CD4-positive, alpha-beta T cell treated with Interleukin-10 for 1 hour (primary cell): Measurements from ENCODE around the gene PCDH1.

Experiments used
- DNase-seq: peaks from one replicate; pipeline ENCODE4 v3.0.0-alpha.2; 2020

The PCDH1 gene

DNA sequence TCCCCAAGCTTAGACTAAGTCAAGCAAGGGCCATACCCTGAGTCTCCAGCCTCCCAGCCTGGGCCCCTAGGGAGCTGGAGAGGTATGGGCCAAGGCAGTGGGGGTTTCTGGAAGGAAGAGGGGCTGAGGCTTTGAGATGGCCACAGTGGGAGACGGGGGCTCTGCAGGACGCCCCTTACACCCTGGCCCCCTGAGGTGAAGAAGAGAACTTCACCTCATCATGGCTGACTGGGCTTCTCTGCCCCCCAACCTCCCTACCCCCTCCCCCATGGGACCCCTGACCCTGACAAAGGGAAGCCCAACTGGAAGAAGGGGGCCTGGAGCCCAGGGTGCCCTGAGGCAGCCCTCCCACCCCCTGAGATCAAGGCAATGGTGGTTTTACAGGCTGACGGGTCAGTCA is 25.8 kb downstream of the PCDH1 start:
- DNase-seq: no peak

DNA sequence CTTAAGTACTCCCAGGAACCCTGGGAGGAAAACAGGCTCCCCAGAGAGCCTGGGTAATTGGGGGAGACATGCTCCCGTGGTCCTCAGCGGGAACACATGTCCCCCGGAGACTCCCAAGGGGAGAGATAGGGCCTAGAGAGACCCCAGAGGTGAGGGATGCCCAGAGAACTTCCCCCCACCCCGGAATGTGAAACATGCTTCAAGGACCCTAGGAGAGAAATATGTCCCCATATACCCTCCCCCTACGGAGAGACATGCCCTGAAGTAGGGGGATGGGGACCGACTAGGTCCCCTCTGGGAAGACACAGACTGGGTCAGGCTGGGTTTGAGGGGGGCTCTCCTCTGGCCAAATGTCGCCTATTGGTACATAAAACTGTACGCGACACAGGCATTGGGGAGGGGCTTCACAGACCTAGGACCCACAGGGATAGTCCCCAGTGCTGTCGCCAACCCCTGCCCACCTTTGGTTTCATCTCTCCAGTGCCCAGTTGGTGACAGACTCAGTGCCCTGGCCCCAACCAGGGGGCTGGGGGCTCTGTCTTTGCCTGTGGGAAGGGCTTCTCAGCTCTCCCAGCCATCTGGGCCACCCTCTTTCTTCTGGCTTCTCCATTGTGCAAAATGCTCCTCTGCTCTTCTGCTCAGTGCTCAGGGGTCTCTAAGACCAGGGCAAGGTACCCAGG is 26.9 kb downstream of the PCDH1 start:
- no peak for DNase-seq

- no peak for DNase-seq
Measured at GRCh38 chr5:141850786-141851185, 27.4 kb downstream of the PCDH1 start.

- peak; percentile 52 for DNase-seq
Measured at GRCh38 chr5:141850244-141850768, 27.9 kb downstream of the PCDH1 start.

DNA sequence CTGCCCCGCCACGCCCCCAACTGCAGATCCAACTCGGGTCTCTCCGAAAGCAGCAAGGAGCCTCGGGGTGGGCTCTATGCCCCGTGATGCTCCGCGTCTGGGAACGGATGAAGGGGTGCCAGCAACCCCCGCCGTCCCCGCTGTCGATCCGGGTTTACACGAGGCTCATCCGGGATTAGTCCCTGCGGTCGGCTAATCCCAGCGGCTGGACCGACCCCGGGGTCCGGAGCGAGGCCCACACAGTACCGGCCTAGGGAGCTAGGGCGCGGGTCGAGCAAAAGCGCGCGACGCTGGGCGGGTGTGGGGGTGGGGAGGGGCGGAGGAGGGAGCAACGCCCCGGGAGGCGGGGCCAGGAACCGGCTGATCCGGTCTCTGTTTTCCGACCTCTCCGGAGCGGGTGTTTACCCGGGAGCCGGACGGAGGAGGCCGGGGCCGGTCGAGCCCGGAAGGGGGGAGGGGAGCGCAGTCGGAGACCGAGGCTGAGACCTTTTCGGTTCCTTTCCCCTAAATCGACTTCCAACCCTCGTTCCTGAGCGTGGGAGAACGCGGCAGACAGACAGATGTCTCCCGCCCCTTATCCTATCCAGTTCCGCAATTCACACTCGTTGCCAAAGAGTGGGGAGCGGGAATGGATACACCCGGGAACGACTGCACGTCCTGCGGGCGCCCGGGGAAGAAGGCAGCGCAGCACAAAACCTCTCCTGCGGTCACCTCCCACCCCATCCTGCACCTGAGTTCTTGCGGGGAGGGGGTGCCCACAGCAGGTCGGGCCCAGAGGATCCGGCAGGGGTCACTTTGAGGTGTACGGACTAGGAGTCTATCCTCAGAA is 28.6 kb downstream of the PCDH1 start:
- DNase-seq: peak; percentile 70

- DNase-seq: peak; percentile 28
Measured at GRCh38 chr5:141848744-141849414, 29.3 kb downstream of the PCDH1 start.

GRCh38 chr5:141846031-141846430 is 32.2 kb downstream of the PCDH1 start:
- no peak for DNase-seq

DNA sequence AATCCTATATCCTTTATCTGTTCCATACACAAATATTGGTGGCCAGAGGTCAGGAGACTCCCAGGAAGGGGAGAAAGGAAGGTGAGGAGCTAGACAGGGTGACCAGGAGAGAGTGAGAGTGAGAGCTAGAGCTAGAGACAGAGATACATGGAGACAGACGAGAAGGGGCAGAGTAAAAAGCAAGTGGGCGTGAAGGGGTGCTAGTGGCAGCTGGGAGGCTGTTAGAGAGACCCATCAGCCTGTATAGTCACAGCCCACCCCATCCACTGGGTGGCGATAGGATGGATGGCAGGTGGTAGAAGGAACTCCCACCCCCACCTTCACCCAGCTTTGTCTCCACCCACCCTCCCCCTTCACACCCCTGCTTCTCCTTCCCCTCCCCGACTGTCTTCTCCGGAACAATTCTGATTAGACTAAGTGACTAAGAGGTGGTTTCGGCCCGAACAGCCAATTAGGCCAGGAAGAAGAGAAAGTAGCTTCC is 32.8 kb downstream of the PCDH1 start:
- DNase-seq: peak; percentile 16

DNA sequence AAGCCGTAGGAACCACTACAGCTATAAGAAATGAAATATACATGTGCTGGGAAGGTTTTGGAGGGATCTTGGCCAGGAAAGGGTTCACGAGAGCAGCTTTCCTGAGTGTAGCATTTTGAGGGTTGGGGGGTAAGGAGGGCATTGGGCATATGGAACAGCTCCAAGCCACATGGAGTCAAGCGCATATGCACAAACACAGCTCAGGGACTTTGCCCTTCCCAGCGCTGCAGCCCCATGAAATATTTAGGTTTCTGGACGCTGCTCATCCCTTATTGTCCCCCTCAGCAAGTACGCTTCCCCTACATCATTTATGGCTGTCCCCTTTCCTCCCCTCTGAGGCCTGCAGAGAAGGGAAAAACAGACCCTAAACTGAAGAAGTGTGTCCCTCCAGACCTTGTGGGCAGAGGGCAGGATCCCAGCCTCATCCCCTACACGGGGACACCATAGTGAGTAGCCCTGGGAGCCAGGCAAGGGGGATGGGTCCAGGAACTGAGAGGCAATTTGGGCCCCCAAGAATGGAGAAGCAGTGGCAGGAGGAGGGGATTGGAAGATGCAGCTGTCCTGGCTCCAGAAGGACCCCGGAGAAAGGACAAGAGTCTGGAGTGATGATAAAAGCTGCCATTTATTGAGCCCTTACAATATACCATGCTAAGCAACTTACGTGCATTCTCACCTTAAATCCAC is 33.7 kb downstream of the PCDH1 start:
- DNase-seq: no peak

GRCh38 chr5:141843156-141843927 is 34.9 kb downstream of the PCDH1 start:
- no peak for DNase-seq

DNA sequence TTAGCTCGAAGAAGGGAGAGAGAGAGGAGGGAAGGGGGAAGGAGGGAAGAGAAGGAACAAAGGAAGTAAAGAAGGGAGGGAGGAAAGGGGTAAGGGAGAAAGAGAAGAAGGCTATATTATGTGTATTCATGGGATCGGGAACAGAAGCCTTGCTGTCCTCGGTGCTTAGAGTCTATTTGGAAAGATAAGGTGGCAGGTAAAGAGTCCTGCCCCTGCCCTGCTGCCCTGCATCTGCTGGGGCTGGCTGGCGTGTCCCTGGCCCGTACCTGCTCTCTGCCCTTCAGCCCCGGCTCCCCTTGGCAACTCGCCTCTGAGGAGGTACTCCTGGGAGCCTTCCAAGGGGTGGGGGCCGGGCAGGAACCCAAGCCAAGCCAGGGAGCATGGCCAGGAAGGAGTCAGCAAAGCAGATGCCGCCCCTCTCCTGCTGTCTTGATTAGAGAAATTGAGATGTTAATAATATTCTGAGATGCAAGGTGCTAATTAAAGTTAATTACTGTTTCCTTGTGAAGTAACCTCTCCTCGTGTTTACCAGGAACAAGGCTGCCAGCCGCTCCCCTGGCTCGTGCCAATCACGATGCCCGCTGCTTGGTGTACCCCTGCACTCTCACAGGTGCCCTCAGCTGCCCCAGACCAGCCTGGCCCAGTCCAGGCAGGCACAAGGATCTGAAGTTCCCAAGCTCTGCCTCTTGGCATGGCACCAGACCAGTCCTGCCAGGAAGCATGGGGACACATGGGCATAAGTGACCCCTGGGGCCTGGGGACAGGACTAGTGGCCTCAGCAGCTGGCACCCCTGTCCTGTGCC is 36.6 kb downstream of the PCDH1 start:
- DNase-seq: no peak

DNA sequence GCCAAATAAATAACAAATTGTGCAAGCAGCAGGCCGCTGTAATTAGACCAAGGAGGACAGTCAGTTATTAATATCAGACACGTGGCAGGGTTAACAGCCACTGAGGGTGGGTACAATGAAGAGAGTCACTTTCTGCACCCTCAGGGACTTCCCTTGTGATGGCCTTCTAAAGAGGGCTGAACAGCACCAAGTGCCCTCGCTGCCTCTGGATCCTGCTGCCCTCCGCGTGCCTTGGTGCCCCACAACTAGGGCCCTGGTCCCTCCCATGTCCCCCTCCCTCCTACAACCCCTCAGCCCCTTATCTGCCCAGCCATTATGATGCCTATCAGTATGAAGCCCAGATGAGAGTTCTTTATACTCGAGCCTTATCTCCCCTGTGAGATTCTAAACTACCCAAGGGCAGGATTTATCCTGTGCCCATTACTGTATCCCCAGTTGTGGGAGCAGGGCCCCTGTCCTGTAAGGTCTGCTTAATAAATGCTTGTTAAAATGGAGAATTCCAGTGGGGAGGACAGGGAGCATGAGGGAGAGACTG is 37.3 kb downstream of the PCDH1 start:
- no peak for DNase-seq

DNA sequence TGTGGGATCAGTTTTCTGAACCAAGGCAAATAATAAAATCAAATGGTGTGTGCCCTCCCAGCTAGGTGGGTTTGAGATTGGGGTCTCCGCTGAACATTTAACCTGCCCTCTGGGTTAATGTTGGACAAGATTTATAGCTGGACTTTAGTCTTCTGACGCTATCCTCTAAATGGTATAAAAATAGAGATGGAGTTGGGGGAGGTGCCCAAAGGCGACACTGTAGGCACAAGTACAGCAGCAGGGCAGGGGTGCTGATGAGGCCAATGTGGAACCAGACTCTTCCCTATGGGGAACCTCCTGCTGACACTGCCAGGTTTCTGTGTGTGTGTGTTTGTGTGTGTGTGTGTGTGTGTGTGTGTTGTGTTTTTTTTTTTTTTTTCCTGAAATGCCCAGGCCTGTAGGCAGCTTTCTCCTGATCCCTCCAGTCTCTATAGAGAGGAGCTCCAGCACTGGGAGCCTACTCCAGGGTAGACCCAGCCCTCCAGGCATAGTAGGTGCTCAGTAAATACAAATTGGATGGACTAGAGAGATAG is 37.9 kb downstream of the PCDH1 start:
- DNase-seq: no peak

GRCh38 chr5:141839015-141839513 is 39.1 kb downstream of the PCDH1 start:
- no peak for DNase-seq

- DNase-seq: no peak
Measured at GRCh38 chr5:141838326-141839014, 39.7 kb downstream of the PCDH1 start.

DNA sequence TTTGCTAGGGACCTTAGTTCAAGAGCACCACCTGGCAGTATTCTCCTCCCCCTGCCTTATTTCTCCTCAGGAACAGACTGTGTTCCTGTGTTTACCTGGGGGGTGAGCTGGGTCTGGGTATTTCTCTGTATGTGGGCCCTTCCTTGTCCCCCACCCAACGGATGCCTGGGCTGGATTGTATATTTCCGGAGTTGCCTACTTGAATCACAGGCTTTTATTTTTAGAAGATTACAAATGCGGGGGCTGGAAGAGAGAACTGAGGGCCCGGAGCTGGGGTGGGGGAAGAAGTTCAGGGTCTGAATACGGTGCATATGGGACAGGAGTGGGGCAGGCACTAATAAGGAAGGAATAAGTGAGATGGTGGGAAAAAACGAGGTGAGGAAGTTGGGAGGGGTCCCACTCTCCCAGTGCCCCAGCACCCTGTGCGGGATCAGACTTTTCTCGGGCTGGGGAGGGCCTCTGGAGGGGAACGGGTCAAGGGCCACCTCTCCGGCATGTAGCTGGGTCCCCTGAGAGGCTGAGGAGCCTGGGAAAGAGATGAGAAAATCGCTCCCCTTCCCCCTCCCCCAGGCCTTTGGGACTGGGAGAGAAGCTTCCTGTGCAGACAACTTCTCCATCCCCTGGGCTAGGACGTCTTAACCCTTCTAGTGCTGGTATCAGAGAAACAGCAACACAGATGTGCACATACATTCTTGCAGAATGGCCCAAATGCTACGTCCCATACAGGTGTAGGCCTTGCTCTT is 42.1 kb downstream of the PCDH1 start:
- no peak for DNase-seq

GRCh38 chr5:141834331-141834730 is 43.9 kb downstream of the PCDH1 start:
- no peak for DNase-seq

DNA sequence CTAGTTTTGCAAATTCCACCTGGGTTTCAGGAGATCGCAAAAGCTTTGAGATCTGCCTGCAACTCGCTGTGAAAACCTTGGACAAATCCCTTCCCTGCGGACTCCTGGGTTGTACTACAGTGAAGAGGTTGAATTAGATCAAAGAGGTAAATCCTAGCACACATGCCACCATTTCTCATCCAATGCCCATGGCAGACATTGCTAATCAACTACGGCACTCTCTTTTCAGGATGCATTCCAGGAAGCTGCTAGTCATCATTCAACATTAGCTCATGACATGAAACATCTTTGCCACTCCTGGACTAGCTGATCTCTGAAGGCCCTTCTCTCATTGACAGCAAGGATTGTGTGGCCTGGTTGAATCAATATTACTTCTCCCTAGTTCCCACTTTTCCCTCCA is 46.1 kb downstream of the PCDH1 start:
- no peak for DNase-seq

- DNase-seq: no peak
Measured at GRCh38 chr5:141828162-141828561, 50.0 kb downstream of the PCDH1 start.
